Measurements from ENCODE around the gene TMEM187.
A peak's percentile ranks its signal among the peaks of the same experiment; 100 is the strongest.

Gene TMEM187

DNA sequence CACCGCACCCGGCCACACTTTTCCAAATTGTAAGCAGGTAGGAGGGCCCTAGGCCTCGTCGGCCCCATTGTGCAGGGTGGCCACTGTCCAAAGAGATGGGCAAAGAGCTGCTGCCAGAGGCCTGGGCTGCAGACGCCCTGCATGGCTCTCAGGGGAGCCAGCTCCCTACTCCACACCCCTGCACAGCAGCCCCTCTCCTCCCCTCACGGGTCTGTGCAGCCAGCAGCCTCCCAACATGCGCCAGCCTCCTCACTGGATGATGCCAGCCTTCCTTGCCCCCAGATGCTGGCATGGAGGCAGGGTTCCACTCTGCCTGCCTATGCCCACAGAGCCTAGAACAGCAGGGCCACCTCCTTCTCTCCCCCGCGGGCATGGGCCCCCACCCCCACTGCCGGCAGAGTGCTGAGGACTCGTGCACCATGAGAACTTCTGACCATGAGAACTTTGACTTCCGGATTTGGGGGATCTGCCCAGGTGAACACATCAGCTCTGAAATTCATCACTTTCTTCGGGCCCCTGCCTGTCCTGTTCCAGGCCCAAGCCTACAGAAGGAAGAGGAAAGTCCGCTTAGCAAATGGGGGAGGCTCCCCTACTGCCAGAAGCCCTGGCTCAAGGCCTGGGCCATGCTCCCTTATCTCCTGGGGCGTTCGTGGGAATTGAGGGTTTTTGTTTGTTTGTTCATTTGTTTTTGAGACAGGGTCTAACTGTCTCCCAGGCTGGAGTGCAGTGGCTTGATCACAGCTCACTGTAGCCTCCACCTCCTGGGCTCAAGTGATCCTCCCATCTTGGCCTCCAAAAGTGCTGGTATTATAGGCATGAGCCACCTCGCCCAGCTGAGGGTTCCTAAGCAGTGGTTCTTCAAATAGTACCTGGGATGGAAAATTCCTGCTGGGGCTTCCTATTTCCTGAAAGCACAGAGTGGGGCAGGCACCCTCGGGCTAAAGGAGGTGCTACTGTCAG is 39.1 kb downstream of the TMEM187 start:
- H3K4me3 Mint-ChIP-seq, result no peak overlapping the region
- H3K9me3 Mint-ChIP-seq, result no peaks in the 10 kb centered on the region
- H3K4me1 Mint-ChIP-seq, result peaks cover 40% of the 10 kb centered on the region
- no peaks in the 10 kb centered on the region for H3K27me3 Mint-ChIP-seq
- H3K27ac Mint-ChIP-seq, result peak overlapping the region; percentile 22
- ATAC-seq, result no peak
- H3K36me3 Mint-ChIP-seq, result peaks cover 25% of the 10 kb centered on the region

DNA sequence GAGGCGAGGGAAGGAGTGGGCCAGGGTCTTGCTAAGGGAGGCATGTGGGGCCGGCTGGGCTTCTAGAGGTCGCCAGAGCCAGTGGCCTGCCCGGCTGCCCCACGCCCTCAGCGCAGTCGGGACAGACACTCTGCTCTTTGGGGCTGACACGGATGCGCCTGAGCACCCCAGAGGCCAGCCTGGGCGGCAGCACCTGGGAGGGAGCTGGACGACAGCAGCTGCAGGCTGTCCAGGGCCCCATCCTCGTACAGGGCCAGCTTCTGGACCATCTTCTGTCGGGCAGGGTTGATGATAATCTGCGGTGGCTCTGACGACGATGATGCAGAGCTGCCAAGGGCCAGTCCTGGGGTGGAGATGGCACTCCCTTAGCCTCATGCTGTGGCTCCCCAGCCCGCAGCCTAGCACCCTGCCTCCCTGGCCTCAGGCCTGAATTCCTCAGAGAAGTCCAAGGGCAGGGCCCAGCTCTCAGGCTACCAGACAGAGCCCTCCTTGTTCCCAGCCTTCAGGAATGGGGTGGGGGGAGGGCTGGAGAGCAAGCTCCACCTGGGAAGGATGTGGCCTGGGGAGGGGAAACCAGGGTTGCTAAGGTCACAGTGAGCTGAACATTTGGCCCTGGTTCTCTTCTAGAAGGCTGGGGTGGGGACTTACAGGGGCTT is 39.9 kb downstream of the TMEM187 start:
- Mint-ChIP-seq H3K4me3 (no peak overlapping the region), H3K27ac (no peak overlapping the region), H3K9me3 (no peaks in the 10 kb centered on the region), H3K27me3 (no peaks in the 10 kb centered on the region), H3K4me1 (peaks cover 34% of the 10 kb centered on the region), H3K36me3 (peaks cover 25% of the 10 kb centered on the region)
- no peak for ATAC-seq

DNA sequence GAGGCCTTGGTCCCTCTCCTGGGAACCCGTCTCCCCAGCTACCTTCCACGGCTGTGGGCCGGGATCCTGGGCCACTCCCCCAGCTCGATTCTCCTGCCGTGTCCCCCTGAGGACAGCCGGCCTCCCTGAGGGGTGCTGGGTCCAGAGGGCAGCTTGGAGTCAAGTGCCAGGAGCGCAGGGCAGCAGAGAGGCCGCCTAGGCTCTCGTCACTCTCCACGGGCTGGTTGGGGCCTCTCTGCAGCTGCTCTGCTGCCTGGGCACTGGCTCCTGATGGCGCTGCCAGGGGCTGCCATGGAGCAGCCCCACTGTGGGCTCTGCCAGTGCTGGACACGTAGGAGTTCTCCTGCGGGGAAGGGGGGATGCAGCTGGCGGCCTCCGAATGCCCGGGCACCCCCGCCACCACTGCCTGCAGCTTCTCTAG is 40.5 kb downstream of the TMEM187 start:
- no peaks in the 10 kb centered on the region for H3K27me3 Mint-ChIP-seq
- H3K4me1 Mint-ChIP-seq, result peaks cover 29% of the 10 kb centered on the region
- no peak overlapping the region for H3K4me3 Mint-ChIP-seq
- H3K9me3 Mint-ChIP-seq, result no peaks in the 10 kb centered on the region
- ATAC-seq, result no peak
- no peak overlapping the region for H3K27ac Mint-ChIP-seq
- peaks cover 25% of the 10 kb centered on the region for H3K36me3 Mint-ChIP-seq

GRCh38 chrX:154013614-154014360 is 41.2 kb downstream of the TMEM187 start:
- H3K4me1 Mint-ChIP-seq, result peaks cover 24% of the 10 kb centered on the region
- H3K4me3 Mint-ChIP-seq, result no peak overlapping the region
- H3K27me3 Mint-ChIP-seq, result no peaks in the 10 kb centered on the region
- H3K36me3 Mint-ChIP-seq, result peaks cover 29% of the 10 kb centered on the region
- peak; percentile 67 for ATAC-seq
- no peaks in the 10 kb centered on the region for H3K9me3 Mint-ChIP-seq
- H3K27ac Mint-ChIP-seq, result no peak overlapping the region

- Mint-ChIP-seq H3K4me3 (peak overlapping the region; percentile 12), H3K4me1 (peaks cover 25% of the 10 kb centered on the region), H3K9me3 (no peaks in the 10 kb centered on the region), H3K36me3 (peaks cover 31% of the 10 kb centered on the region), H3K27me3 (no peaks in the 10 kb centered on the region), H3K27ac (peak overlapping the region; percentile 42)
- ATAC-seq, result no peak
Measured at GRCh38 chrX:154014429-154015380, 42.2 kb downstream of the TMEM187 start.

DNA sequence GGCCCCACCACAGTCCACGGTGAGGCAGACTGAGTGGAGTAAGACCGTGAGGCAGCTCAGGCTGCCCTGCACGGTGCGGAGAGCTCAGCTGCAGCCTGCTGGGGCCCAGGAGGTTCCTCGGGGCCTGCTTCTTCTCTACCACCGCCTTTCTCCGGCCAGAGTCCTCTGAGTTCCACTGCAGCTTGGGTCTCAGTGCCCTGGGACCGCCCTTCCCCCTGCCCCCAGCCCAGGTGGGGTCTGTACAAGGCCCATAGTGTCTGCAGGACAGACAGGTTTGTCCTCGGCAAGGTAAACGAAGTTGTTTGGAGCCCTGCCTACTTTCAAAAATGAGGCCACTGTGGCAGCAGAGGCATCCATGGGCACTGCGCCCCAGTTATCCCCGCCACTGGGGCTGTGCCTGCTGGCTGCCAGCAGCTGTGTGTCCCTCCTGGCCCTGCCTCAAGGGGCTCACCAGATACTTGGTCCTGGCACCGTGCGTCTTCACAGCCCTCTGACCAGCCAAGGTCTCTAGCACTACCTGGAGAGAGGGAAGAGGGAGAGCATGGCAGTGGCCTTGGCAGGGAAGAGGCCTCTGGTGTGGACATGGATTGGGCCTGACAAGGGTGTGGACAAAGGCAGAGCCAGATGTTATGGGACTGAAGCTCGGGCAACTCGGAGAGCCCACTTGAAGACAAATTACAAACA is 43.2 kb downstream of the TMEM187 start:
- H3K4me3 Mint-ChIP-seq, result no peak overlapping the region
- no peaks in the 10 kb centered on the region for H3K27me3 Mint-ChIP-seq
- H3K36me3 Mint-ChIP-seq, result peaks cover 31% of the 10 kb centered on the region
- H3K27ac Mint-ChIP-seq, result peak overlapping the region; percentile 78
- no peaks in the 10 kb centered on the region for H3K9me3 Mint-ChIP-seq
- no peak for ATAC-seq
- peaks cover 32% of the 10 kb centered on the region for H3K4me1 Mint-ChIP-seq

GRCh38 chrX:154016366-154017076 is 44.0 kb downstream of the TMEM187 start:
- no peak for ATAC-seq
- Mint-ChIP-seq H3K9me3 (no peaks in the 10 kb centered on the region), H3K27me3 (no peaks in the 10 kb centered on the region), H3K4me3 (no peak overlapping the region), H3K36me3 (peaks cover 25% of the 10 kb centered on the region), H3K27ac (peak overlapping the region; percentile 78), H3K4me1 (peaks cover 33% of the 10 kb centered on the region)

DNA sequence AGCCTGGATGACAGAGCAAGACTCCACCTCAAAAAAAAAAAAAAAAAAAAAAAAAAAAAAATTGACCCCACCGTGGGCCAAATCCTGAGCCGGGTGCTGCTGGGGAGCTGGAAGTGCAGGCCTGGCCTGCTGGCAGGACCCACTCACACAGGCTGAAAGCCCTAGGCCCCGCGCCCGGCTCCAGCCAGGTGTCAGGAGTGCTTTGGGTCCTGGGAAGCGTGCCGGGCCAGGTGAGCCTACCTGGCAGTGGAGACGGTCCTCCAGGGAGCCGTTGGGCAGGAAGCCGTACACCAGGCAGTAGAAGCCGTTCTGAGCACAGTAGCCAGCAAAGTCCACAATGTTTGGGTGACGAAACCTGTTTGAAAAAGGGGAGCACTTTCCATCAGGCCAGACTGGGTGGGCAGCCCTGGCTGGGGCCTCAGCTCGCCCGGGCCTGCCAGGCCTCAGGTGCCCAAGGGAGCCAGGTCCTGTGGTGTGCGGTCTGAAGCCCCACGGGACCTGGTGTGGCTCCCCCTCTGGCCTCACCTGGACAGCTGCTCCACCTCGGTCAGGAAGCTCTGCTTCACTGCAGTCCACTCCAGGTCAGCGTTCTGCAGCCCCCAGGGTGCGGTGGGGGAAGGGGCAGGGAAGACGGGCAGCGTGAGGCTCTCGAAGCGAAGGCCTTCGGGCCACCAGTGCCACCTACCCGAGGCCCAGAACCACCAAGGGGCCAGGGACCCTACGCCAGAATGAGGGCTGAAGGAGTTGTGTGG is 45.4 kb downstream of the TMEM187 start:
- Mint-ChIP-seq H3K27ac (peak overlapping the region; percentile 93), H3K9me3 (no peaks in the 10 kb centered on the region), H3K4me1 (peaks cover 33% of the 10 kb centered on the region), H3K27me3 (no peaks in the 10 kb centered on the region), H3K4me3 (peak overlapping the region; percentile 91), H3K36me3 (peaks cover 21% of the 10 kb centered on the region)
- no peak for ATAC-seq

DNA sequence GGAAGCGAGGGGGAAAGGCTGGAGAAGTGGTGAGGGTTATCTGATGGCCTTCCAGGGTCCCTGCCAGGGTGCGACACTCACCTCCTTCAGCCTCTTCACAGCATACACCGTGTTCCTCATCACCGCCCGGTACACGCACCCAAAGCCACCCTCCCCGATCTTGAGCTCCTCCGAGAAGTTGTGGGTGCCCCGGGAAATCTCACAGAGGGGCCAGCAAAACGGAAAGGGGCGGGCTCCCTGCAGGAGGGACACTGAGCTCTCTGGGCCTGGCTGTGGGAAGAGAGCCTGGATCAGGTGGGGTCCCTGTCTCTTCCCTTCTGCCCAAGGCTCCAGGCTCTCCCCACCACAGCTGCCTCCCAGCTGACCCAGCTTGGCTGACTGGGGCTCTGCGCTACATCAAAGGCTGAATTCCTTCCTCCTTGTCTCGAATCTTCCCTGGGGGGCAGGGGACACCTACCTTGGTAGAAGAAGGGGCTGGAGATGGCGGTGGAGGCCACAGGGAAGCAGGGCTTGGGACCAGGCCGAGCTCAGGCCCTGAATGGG is 46.0 kb downstream of the TMEM187 start:
- no peaks in the 10 kb centered on the region for H3K27me3 Mint-ChIP-seq

DNA sequence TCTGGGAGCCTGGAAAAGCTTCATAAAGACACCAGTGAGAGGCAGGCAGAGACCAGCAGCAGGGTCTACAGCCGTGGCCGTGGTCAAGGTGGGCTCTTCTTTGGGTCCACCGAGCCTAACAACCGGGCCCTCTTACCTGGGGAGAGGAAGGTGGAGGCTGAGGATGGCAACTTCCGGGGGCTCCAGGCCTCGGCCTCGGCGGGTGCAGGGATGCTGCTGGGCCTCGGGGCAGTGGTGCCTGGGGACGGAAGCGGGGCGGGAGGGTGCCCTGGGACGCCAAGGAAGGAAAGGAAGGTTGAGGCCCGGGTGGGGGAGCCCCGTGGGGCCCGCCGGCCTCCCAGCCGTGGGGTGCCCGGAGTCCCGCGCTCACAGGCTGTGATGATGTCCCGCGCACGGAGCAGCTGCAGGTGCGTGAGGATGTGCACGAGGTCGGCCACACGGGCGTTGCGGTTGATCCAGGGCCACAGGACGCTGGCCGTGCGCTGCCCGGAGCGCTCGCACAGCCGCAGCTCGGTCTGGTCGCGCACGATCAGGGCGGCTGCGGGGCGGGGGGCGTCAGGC is 46.6 kb downstream of the TMEM187 start:
- H3K27me3 Mint-ChIP-seq, result no peaks in the 10 kb centered on the region
- H3K4me1 Mint-ChIP-seq, result peaks cover 27% of the 10 kb centered on the region
- no peaks in the 10 kb centered on the region for H3K9me3 Mint-ChIP-seq
- peak overlapping the region; percentile 91 for H3K4me3 Mint-ChIP-seq
- ATAC-seq, result peak; percentile 50
- H3K36me3 Mint-ChIP-seq, result peaks cover 21% of the 10 kb centered on the region
- H3K27ac Mint-ChIP-seq, result peak overlapping the region; percentile 93

More for the DNA sequence above, 46.0 kb downstream of the TMEM187 start:
- no peak for ATAC-seq
- peaks cover 30% of the 10 kb centered on the region for H3K4me1 Mint-ChIP-seq
- H3K4me3 Mint-ChIP-seq, result peak overlapping the region; percentile 91
- H3K27ac Mint-ChIP-seq, result peak overlapping the region; percentile 93
- H3K9me3 Mint-ChIP-seq, result no peaks in the 10 kb centered on the region
- H3K36me3 Mint-ChIP-seq, result peaks cover 21% of the 10 kb centered on the region

GRCh38 chrX:154019633-154020528 is 47.3 kb downstream of the TMEM187 start, which contains the start of gene IRAK1:
Gene IRAK1, minus strand, starts transcription at chrX:154019902. Its CDS starts 90 bp downstream, at chrX:154019812.
- H3K27me3 Mint-ChIP-seq, result no peaks in the 10 kb centered on the region
- peak within 1 kb of the TSS; percentile 97 for H3K27ac Mint-ChIP-seq
- H3K9me3 Mint-ChIP-seq, result no peaks in the 10 kb centered on the region
- H3K4me3 Mint-ChIP-seq, result peak within 1 kb of the TSS; percentile 91
- peaks cover 15% of the 10 kb centered on the region for H3K36me3 Mint-ChIP-seq
- peaks cover 22% of the 10 kb centered on the region for H3K4me1 Mint-ChIP-seq
- peak; percentile 89 for ATAC-seq
